ENCODE measurements around the gene TUBB4A.

TUBB4A gene

DNA sequence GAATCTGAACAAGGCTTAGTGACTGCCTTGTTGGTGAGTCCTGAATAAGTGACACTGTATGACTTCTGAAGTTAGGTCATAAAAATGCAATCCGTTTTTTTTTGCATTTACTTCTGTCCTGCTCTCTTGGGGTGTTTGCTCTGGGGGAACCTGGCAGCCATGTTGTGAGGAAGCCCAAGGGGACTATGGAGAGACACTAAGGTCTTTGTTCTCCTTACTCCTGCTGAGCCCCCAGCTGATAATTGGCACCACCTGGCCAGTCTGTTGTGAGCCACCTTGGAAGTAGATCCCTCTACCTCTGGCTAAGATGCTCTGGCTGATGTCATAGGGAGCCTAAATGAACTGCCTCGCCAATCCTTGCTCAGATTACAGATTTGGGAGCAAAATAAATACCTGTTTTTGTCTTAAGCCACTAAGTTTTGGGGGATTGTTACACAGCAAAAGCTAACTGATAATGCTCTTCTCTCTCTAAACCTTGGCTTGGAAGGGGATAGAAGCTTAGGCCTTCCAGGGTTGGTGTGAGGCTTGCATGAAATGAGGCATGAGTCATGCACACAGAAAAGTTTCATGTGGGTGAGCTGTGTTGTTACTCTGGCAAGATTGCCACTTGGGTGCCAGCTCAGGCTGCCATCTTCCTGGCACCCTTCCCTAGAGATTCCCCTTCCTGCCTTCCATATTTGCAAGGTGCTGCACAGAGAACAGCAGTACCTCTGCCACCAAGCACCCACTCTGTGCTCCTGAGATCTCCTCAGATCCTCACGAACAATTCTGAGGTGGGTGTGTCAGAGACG lies 10.1 kb downstream of the TUBB4A start:
- no peak for DNase-seq

DNA sequence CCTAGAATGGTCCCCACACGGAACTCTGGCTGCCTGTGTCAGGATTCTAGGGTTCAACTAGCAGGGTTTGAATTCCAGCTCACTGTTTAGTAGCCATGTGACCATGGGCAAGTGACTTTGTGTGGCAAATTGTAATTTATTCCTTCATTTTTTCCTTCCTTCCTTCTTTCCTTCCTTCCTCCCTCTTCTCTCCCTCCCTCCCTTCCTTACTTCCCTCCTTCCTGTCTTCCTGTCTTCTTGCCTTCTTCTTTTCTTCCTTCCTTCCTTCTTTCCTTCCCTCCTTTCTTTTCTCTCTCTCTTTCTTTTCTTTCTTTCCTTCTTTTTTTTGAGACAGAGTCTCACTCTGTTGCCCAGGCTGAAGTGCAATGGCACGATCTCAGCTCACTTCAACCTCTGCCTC lies 12.0 kb downstream of the TUBB4A start:
- DNase-seq = no peak

GRCh38 chr19:6489278-6490061 lies 12.6 kb downstream of the TUBB4A start:
- DNase-seq = no peak

DNA sequence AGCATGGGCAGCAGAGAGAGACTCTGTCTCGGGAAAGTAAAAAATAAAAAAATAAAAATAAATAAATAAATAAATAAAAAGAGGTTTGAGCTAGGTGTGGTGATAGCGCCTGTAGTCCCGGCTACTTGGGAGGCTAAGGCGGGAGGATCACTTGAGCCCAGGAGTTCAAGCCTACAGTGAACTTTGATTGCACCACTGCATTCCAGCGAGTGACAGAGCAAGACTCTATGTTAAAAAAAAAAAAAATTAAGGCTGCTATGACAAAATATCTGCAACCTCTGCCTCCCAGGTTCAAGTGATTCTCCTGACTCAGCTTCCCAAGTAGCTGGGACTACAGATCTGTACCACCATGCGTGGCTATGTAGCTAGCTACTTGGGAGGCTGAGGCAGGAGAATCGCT lies 17.3 kb downstream of the TUBB4A start:
- DNase-seq = no peak

DNA sequence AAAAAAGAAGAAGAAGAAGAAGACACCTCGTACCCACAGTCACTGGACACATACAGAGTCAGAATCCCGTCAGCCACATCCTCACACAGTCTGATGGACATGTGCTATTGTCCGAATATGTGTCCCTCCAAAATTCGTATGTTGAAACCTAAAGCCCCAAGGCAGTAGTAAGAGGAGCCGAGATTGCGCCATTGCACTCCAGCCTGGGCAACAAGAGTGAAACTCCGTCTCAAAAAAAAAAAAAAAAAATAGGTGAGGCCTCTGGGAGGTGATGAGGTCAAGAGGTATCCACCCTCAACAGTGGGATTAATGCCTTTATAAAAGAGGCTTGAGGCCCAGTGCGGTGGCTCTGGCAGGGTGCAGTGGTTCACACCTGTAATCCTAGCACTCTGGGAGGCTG lies 17.9 kb downstream of the TUBB4A start:
- no peak for DNase-seq

DNA sequence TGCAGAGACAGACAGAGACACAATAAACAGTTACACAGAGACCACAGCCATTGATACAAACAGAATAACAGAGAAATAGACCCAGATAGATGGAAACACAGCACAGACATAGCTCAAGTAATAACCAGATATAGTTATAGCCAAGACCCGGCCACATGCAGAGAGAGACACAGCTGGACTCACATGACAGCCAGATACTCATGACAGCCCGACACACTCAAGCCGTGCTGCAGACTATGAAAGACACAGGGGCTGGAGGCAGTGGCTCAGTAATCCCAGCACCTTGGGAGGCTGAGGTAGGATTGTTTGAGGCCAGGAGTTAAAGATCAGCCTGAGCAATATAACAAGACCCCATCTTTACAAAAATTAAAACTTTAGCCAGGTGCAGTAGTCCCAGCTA lies 18.9 kb downstream of the TUBB4A start:
- no peak for DNase-seq

DNA sequence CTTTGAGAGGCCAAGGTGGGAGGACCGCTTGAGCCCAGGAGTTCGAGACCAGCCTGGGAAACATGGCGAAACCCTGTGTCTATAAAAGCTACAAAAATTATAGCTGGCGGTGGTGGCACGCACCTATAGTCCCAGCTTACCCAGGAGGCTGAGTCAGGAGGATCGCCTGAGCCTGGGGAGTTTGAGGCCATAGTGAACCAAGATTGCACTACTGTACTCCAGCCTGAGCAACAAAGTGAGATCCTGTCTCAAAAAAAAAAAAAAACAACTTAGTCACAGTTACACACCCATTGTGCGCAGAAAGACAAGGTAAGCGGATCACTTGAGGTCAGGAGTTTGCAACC lies 19.8 kb downstream of the TUBB4A start:
- DNase-seq = no peak

- no peak for DNase-seq
Observed at GRCh38 chr19:6481541-6482342, 20.4 kb downstream of the TUBB4A start, which contains the start of gene DENND1C. TSS of gene DENND1C (minus strand) at chr19:6481787. CDS start at chr19:6481695, 92 bp downstream.

- DNase-seq = no peak
Observed at GRCh38 chr19:6480848-6481415, 21.2 kb downstream of the TUBB4A start.

DNA sequence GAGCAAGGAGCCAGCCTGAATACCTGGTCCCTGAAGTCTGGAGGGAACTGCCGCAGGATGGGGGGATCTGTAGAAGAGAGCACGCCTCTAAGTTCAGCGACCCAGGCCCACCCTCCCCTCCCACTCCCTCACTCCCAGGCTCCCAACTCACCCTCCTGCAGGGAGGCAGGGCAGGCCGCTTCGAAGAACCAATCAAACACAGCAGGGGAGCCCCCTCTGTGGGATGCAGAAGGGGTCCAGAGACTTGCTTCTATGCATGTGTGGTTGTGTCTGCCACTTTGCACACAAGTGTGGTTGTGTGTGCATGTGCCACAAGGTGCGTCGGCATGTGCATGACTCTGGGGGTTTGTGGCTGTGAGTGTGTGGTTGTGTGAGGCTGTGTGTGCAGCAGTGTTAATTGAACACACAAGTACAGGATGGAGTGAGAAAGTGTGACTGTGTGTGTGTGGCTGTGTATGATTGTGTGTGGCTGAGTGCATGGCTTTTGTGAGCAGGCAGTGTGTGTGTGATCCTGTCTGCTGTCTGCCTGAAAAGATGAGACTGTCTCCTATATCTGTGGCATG lies 22.2 kb downstream of the TUBB4A start:
- DNase-seq = no peak

- no peak for DNase-seq
Observed at GRCh38 chr19:6478815-6479214, 23.3 kb downstream of the TUBB4A start.

GRCh38 chr19:6476896-6477431 lies 25.1 kb downstream of the TUBB4A start:
- DNase-seq = no peak

- peak; percentile 25 for DNase-seq
Observed at GRCh38 chr19:6476155-6476895, 25.8 kb downstream of the TUBB4A start.

- DNase-seq = no peak
Observed at GRCh38 chr19:6475321-6476108, 26.6 kb downstream of the TUBB4A start.

DNA sequence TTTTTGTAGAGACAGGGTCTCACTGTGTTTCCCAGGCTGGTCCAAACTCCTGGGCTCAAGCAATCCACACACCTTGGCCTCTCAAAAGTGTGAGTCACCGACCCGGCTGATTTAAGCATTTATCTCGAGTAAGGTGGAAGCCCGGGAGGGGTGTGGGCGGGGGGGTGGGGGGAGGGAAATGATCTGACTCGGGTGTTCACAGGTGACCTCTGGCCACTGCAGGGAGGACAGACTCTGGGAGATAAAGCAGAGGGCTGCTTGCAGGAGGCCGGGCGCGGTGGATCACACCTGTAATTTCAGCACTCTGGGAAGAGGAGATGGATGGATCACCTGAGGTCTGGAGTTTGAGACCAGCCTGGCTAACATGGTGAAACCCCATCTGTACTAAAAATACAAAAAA lies 28.5 kb downstream of the TUBB4A start:
- DNase-seq = no peak

GRCh38 chr19:6472713-6473112 lies 29.4 kb downstream of the TUBB4A start:
- DNase-seq = no peak

DNA sequence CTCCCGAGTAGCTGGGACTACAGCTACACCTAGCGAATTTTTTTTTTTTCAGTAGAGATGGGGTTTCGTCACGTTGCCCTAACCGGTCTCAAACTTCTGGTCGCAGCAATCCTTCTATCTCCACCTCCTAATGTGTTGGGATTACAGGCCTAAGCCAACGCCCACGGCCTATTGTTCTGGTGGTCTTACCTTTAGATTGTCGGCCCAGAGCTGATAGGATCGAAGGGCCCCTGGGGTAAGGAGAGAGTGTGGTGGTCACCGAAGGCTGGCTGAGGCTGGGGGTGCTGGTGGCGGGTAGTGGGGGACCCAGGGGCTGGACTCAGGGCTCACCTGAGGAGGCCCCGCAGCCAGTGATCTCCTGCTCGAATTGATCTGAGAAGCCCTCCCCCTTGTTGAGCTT lies 31.0 kb downstream of the TUBB4A start:
- DNase-seq = no peak

- no peak for DNase-seq
Observed at GRCh38 chr19:6470173-6470572, 31.9 kb downstream of the TUBB4A start.

- DNase-seq = no peak
Observed at GRCh38 chr19:6467384-6467783, 34.7 kb downstream of the TUBB4A start.

DNA sequence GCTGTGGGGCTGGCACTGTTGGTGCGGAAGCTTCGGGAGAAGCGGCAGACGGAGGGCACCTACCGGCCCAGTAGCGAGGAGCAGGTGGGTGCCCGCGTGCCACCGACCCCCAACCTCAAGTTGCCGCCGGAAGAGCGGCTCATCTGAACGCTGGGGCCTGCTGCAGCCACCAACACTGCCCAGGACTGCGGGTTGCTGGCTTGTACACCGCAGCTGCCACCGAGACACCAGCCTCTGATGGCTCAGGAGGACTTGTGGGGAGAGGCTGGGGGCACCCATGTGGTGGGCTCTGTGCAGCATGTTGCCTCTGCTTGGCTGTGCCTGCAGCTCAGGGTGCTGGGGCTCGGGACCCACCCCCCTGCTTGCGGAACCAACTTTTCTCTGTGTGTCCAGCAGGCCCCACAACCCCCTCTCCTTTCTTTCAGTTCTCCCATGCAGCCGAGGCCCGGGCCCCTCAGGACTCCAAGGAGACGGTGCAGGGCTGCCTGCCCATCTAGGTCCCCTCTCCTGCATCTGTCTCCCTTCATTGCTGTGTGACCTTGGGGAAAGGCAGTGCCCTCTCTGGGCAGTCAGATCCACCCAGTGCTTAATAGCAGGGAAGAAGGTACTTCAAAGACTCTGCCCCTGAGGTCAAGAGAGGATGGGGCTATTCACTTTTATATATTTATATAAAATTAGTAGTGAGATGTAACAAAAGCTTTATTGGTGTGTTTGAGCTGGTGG lies 35.4 kb downstream of the TUBB4A start:
- DNase-seq = no peak

Measured in T1000 (cell line).